ENCODE measurements around the gene REEP2.

DNA sequence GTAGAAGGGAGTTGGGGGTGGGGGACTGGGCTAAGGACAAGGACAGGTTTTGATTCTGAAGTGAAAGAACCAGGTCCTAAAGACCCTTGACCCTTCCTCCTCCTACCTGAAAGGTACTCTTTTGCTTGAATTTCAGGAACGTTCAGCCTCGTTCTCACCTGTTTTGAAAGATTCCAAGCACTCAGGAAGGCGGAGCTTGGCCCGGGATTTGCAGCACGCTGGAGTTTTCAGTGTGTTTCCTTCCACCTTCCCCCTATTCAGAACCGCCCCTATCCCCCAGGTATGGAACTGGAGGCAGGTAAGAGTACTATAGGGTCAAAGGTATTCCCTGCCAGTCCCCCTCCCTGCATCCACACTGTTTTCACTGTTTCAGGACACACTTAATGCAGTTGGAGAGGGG lies 33.5 kb downstream of the REEP2 start:
- TF ChIP-seq, protein P1, sequence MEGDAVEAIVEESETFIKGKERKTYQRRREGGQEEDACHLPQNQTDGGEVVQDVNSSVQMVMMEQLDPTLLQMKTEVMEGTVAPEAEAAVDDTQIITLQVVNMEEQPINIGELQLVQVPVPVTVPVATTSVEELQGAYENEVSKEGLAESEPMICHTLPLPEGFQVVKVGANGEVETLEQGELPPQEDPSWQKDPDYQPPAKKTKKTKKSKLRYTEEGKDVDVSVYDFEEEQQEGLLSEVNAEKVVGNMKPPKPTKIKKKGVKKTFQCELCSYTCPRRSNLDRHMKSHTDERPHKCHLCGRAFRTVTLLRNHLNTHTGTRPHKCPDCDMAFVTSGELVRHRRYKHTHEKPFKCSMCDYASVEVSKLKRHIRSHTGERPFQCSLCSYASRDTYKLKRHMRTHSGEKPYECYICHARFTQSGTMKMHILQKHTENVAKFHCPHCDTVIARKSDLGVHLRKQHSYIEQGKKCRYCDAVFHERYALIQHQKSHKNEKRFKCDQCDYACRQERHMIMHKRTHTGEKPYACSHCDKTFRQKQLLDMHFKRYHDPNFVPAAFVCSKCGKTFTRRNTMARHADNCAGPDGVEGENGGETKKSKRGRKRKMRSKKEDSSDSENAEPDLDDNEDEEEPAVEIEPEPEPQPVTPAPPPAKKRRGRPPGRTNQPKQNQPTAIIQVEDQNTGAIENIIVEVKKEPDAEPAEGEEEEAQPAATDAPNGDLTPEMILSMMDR (IDR thresholded peaks at IDR 0.05; ENCODE audit: insufficient read depth, low read depth, low read length), result no peak
- no peak for TF ChIP-seq EZH2 (IDR thresholded peaks at IDR 0.05; ENCODE audit: insufficient read depth, low read length)
